Activated B cell treated with CpG ODN at 0.5 μM for 24 hours (primary cell): Measurements from ENCODE around the gene RIPPLY1. TPM values are rescaled to one million over a fixed set of nuclear protein-coding genes. Genes with fewer than 3 reads are reported as not detected.

Experiments used
- ATAC-seq: fragments of 200-7000 bp; cut with Tn5 transposase; one replicate; pipeline ENCODE4 v1.10.0; 2021; ENCODE audit warnings: low read depth, mild to moderate bottlenecking, moderate library complexity
- CTCF ChIA-PET: fragments of 350-600 bp; sonication (Branson Sonifier 250); formaldehyde crosslinking; loops from one replicate; lab custom pipeline; 2021; ENCODE audit warnings: antibody characterized with exemption; lab: Charles Lee
- POLR2A ChIA-PET: fragments of 350-600 bp; sonication (Branson Sonifier 250); formaldehyde crosslinking; loops from one replicate; lab custom pipeline; 2021; ENCODE audit warnings: antibody characterized with exemption; lab: Charles Lee
- DNase-seq: peaks from one replicate; pipeline ENCODE4 v3.0.0; 2022
- H3K27ac Mint-ChIP-seq: one replicate; pipeline ENCODE4 v1.8.0; 2020; ENCODE audit warnings: mixed read lengths
- H3K27me3 Mint-ChIP-seq: one replicate; pipeline ENCODE4 v1.8.0; 2021; ENCODE audit warnings: mixed read lengths
- H3K36me3 Mint-ChIP-seq: one replicate; pipeline ENCODE4 v1.8.0; 2021; ENCODE audit warnings: low read depth, mixed read lengths
- H3K4me1 Mint-ChIP-seq: one replicate; pipeline ENCODE4 v1.8.0; 2021; ENCODE audit warnings: mixed read lengths
- H3K4me3 Mint-ChIP-seq: one replicate; pipeline ENCODE4 v1.8.0; 2020; ENCODE audit warnings: mild to moderate bottlenecking, mixed read lengths
- H3K9me3 Mint-ChIP-seq: one replicate; pipeline ENCODE4 v1.8.0; 2020; ENCODE audit warnings: mixed read lengths
- CTCF ChIP-seq: fragments of 200-600 bp; IDR thresholded peaks from one replicate; pipeline ENCODE4 v1.8.0; 2022; ENCODE audit warnings: antibody characterized with exemption, mild to moderate bottlenecking
- intact Hi-C: fragments of 100-400 bp; cut with micrococcal nuclease; formaldehyde crosslinking; loops from one replicate; pipeline ENCODE4 v1.15.1; 2024
- total RNA-seq: library from RNA; stranded (reverse); gene quantifications from 2 replicates; pipeline ENCODE4 v1.2.3, GENCODE V29; 2022

RIPPLY1 gene
- total RNA-seq, 1 donor from 2014 or later, result not detected

- Mint-ChIP-seq H3K27me3 (peaks cover 9% of the 10 kb centered on the region), H3K27ac (no peak within 1 kb of the TSS), H3K36me3 (no peaks in the 10 kb centered on the region), H3K4me1 (no peaks in the 10 kb centered on the region), H3K9me3 (no peaks in the 10 kb centered on the region), H3K4me3 (no peak within 1 kb of the TSS)
- DNase-seq (no peak), ATAC-seq (no peak)
- TF ChIP-seq CTCF, result no peak
- ChIA-PET CTCF (no interaction called here), POLR2A (no interaction called here)
- intact Hi-C loops, result no loop called here
Observed at GRCh38 chrX:106919932-106920452, 16.9 kb upstream of the RIPPLY1 start, which contains the start of gene CLDN2. CLDN2 (plus strand) TSS chrX:106920402; CDS start chrX:106928229, 7,827 bp downstream.

GRCh38 chrX:106917830-106918500, 14.8 kb upstream of the RIPPLY1 start:
- no peak for TF ChIP-seq CTCF
- Mint-ChIP-seq H3K4me3 (no peak overlapping the region), H3K4me1 (no peaks in the 10 kb centered on the region), H3K36me3 (no peaks in the 10 kb centered on the region), H3K9me3 (no peaks in the 10 kb centered on the region), H3K27me3 (peaks cover 9% of the 10 kb centered on the region), H3K27ac (no peak overlapping the region)
- DNase-seq, result no peak
- intact Hi-C loops, result no loop called here
- POLR2A ChIA-PET, result no interaction called here
- no peak for ATAC-seq
- CTCF ChIA-PET, result no interaction called here

GRCh38 chrX:106912864-106913263, 9.7 kb upstream of the RIPPLY1 start:
- ChIA-PET CTCF (no interaction called here), POLR2A (no interaction called here)
- no peak overlapping the region for H3K4me3 Mint-ChIP-seq
- no peak overlapping the region for H3K27ac Mint-ChIP-seq
- intact Hi-C loops, result no loop called here
- H3K27me3 Mint-ChIP-seq, result peaks cover 13% of the 10 kb centered on the region
- H3K9me3 Mint-ChIP-seq, result no peaks in the 10 kb centered on the region
- no peaks in the 10 kb centered on the region for H3K4me1 Mint-ChIP-seq
- TF ChIP-seq CTCF, result no peak
- no peak for ATAC-seq
- DNase-seq, result no peak
- no peaks in the 10 kb centered on the region for H3K36me3 Mint-ChIP-seq

- peaks cover 4% of the 10 kb centered on the region for H3K27me3 Mint-ChIP-seq
- ChIA-PET POLR2A (no interaction called here), CTCF (no interaction called here)
- no peak for TF ChIP-seq CTCF
- no peaks in the 10 kb centered on the region for H3K36me3 Mint-ChIP-seq
- H3K9me3 Mint-ChIP-seq, result no peaks in the 10 kb centered on the region
- DNase-seq (no peak), ATAC-seq (no peak)
- no peak overlapping the region for H3K4me3 Mint-ChIP-seq
- H3K4me1 Mint-ChIP-seq, result no peaks in the 10 kb centered on the region
- intact Hi-C loops, result no loop called here
- H3K27ac Mint-ChIP-seq, result no peak overlapping the region
Observed at GRCh38 chrX:106906361-106906760, 3.2 kb upstream of the RIPPLY1 start.

GRCh38 chrX:106905064-106905708, 2.0 kb upstream of the RIPPLY1 start:
- CTCF ChIA-PET, result no interaction called here
- ATAC-seq, result no peak
- H3K27ac Mint-ChIP-seq, result no peak overlapping the region

More at GRCh38 chrX:106905064-106905708, 2.0 kb upstream of the RIPPLY1 start:
- Mint-ChIP-seq H3K36me3 (no peaks in the 10 kb centered on the region), H3K27me3 (peaks cover 4% of the 10 kb centered on the region), H3K4me3 (no peak overlapping the region), H3K4me1 (no peaks in the 10 kb centered on the region), H3K9me3 (no peaks in the 10 kb centered on the region)
- no peak for DNase-seq
- intact Hi-C loops, result no loop called here
- POLR2A ChIA-PET, result no interaction called here
- no peak for TF ChIP-seq CTCF
